Mucosa of gallbladder (tissue), 1 donor: ENCODE data around the gene TTC28. TPM values are rescaled to one million over a fixed set of nuclear protein-coding genes. Genes with fewer than 3 reads are reported as not detected.

ENCODE experiments used
- DNase-seq: peaks from one replicate; pipeline ENCODE4 v3.0.0-alpha.2; 2020; ENCODE audit warnings: low spot score
- total RNA-seq: library from RNA; stranded (reverse); gene quantifications from one replicate; pipeline ENCODE4 v1.2.1, GENCODE V29; 2021
- donor health status: DM: no; HTN: no; CAD: no.

Gene TTC28
- total RNA-seq, 1 donor from 2014 or later = 32.7 TPM

DNA sequence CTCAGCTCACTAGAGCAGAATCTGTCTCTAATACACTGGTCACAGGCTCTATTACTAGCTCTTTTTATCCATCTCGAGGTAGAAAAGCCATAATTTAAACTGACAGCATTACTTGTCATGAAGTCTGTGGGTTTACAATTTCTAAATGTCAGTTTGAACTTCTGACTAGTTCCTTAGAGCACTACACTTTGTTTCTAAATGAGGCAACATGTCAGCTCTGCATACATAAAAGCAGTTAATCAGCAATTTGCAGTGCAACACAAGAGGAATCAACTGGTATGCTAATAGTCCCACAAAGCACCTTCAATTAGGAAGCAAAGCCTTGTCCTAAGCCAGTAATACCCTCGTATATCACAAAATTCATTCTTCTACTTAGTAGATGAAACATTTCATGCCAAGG is 321.3 kb downstream of the TTC28 start:
- DNase-seq = no peak

DNA sequence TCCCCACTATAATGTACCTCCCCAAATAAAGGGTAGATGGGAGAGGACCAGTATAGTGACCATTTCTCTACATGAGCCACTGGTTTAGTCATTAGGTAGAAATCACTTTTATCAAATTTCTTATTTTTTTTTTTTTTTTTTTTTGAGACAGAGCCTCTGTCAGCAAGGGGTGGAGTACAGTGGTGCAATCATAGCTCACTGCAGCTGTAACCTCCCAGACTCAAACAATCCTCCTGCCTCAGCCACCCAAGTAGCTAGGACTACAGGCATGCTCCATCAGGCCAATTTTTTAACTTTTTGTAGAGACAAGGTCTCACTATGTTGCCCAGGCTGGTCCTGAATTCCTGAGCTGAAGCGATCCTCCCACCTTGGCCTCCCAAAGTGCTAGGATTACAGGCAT is 322.4 kb downstream of the TTC28 start:
- DNase-seq = no peak

DNA sequence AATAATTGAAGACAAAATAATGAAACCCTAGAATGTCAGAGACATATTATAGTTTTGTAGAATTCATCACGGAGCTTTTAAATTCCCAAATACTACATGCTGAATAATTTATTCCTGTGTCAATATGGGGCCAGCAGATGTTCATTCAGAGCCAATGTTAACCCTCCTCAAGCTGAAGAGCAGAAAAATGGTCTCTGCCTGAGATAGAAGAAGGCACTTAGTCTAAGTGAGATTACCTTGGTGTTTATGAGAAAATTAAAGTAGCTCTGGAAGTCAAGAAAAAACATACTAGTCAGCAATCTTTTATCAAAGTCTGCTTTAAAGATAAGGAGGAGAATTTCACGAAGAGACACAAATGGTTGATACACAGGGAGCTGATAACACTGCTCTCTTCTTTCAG is 328.2 kb downstream of the TTC28 start:
- no peak for DNase-seq

DNA sequence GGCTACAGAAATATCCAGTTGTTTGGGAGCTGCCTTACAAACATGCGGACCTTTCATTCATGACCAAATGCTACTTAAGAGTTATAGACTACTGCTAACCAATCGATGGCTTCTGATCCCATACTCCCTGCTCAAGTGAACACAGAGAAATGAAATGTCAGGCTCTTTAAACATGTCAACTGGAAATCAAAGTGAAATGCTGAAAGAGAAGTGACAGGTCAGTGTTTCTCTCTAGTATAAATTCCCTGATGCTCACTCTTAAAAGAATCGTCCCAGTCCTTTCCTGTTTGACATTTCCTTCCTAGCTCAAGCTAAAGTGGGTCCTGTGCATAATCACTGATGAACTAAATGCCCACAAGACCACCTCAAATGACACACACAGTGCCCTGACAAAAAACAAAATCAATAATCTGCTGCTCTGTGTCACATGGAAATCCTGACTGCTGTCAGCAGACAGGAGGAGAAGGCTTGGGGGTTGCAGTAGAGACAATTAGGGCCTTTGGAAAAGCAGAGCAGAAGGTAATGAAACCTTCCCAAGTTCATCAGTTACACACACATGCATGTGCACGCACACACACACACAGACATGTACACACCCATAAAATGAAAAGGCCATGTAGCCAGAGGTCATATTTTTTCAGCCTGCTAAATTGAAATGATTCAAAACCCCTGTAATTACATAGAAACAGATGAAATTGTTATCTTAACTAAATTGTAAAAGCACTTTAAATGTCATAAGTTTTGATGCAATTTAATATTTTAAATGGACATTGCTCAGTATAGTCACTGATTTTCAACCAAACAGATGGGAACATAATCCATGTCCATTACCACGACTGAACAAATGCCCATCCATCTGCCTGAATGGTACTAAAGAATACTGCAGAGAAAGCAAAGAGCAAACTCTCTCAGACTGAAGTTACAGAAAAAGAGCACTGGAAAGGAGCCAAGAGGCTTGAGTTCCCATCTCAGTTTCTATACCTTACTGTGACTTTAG is 330.7 kb downstream of the TTC28 start:
- no peak for DNase-seq

GRCh38 chr22:28346308-28346707 is 333.3 kb downstream of the TTC28 start:
- no peak for DNase-seq

- DNase-seq = no peak
These were observed 334.5 kb downstream of the TTC28 start for GRCh38 chr22:28344918-28345703.

- DNase-seq = no peak
These were observed 338.6 kb downstream of the TTC28 start for GRCh38 chr22:28341001-28341400.

- DNase-seq = no peak
These were observed 346.6 kb downstream of the TTC28 start for GRCh38 chr22:28333088-28333487.

DNA sequence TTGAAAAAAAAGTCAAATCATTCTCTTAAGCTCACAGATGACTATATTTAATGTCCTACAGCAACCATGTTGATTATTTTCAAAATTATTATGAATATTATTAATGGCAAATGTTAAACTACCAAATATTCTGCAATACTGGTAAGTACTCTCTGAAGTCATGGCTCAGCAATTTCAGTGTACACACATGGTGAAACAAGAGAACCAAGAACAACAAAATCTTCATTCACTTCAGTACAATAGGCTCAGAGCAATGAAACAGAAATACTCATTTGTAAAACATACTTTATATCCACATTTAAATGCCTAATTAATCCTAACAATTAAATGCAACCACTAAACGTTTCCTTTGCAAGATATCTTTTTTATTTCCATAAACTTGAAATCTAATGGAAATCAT is 347.2 kb downstream of the TTC28 start:
- DNase-seq = no peak

GRCh38 chr22:28331695-28332094 is 347.9 kb downstream of the TTC28 start:
- no peak for DNase-seq

DNA sequence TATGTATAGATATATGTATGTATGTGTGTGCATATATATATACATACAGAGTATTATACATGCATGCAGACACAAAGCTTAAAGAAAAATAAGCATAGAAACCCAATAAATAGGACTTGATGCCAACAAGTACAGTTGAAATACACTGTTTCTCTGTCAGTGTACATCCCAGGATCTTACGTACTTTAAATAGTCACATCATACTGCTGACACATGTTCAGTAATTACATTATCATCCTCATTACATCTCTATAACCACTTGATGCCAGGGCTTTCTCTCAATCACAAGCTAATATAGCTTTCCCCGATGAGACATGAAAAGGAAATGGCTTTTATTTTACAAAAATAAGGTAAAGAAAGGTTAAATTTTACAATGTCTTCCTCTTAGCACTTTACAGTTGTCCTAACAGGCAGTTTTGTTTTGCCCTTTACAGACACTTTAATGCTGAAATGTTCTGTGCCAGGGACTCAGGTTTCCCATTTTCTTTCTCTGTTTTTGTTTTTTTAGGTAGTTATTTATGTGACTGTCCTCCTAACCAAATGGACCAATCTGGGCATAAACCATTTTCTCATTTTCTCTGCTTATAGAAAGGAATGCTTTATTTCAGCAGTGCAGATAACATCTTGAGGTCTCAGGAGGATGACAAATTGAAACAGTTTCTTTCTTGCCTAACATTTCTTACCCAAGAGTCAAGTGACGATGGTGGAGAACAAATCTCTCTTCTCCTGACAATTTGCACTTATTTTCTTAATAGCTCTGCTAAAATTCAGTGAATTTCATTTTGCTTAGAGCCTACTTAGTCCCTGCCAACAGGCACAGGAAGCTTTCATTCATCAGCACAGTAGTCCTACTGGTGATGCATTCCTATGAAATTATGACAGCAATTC is 350.2 kb downstream of the TTC28 start:
- DNase-seq = no peak

DNA sequence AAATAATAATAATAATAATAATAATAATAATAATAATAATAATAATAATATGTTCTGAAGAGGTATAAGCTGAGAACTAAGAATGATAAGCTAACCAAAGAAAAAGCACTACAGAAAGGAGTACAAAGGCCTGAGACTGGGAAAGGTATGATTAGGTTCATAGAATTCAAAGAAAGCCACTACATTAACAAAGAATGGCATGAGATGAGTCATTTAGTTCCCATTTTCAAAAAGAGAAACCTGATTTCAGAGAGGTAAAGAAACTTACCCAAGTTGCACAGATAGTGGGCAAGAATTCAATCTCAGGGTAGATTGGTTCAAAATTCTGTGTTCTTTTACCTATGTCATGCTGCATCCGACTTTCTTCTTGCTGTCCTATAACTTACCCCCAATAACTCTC is 350.9 kb downstream of the TTC28 start:
- DNase-seq = no peak

DNA sequence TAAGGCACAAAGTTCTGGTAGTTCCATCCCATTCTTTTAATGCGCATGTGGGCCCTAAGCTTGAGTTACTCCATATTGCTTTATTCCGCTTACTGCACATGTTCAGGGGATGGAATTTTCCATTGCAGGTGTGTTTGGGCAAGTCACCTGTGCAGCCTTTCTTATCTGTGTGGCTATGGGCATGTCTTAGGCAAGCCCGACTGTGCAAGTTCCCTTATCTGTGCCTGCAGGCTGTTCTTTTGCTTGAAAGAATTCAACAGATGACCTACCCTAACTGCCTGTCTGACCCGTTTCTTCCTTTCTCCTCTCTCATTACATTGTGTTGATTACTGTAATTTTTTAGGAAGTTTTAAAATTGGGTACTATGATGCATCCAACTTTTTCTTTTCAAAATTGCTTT is 363.6 kb downstream of the TTC28 start:
- no peak for DNase-seq

DNA sequence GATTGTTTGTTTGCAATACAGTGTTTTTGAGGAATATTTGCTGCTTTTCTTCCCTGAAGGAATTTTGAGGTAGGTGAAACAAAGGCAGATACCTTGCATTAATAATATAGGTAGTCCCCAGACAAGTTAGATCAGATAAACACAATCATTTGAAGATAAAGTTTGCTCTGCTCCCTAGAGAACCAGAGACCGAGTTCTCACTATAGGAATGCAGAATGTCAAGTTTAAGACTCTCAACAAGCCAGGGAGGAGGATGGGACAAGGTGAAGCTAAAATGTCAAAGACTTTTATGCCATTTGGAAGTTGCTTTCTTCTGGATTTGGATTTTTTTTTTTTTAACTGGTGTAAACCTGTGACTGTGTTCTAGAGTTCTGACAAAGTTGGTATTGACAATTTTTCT is 364.7 kb downstream of the TTC28 start:
- DNase-seq = no peak

GRCh38 chr22:28310299-28310698 is 369.3 kb downstream of the TTC28 start:
- DNase-seq = no peak

DNA sequence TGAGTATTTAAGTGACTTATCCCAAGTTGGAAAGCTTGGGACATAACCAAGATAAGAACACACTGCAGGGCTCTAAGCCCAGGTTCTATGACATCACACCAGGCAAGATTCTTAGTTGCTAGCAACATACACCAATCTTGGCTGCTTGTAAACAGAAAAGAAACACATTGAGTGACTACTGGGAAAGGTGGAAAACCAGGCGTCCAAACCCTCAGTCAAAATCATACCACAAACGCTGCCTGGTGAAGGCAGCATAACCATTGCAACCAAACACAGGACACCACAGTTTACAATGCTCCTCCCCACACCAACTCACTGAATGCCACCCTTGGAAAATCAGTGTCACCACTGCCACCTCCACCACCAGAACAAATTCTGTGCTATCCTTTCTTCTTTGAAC is 379.9 kb downstream of the TTC28 start:
- peak; percentile 24 for DNase-seq

DNA sequence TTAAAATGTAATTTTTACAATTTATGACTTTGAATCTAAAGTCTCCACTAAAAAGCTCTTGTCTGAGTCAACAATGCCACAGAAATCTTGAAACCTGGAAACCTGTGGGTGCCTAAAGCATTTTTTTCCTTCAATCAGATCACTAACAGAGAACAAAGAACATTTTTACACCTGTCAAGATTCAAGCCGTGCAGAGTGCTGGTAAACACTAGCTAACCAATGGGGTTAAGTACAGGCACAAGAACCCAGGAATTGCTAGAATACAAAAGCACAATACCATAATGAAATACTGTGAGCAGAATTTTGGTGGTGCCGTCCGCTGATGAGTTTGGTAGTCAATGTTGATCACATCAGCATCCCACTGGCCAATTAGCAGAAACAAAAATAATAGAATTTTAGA is 380.3 kb downstream of the TTC28 start:
- DNase-seq = no peak

GRCh38 chr22:28297504-28297903 is 382.1 kb downstream of the TTC28 start:
- no peak for DNase-seq

DNA sequence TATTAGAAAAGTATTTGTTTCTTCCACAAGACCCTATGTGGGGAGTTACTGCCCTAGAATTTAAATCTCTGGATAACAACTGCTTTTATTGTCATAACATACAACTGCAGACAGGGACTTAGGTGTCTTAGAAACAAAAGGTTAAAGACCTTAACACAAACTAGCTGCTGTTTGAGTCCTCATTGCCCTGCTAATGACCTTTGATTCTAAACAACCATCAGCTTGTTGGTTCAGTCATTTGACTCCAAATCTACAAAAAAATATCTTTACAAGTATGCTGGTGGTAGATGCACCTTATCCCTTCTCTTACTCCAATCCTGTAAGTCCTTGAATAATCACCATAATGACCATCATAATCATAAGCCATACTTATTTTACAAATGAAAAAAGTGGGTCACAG is 383.2 kb downstream of the TTC28 start:
- no peak for DNase-seq

DNA sequence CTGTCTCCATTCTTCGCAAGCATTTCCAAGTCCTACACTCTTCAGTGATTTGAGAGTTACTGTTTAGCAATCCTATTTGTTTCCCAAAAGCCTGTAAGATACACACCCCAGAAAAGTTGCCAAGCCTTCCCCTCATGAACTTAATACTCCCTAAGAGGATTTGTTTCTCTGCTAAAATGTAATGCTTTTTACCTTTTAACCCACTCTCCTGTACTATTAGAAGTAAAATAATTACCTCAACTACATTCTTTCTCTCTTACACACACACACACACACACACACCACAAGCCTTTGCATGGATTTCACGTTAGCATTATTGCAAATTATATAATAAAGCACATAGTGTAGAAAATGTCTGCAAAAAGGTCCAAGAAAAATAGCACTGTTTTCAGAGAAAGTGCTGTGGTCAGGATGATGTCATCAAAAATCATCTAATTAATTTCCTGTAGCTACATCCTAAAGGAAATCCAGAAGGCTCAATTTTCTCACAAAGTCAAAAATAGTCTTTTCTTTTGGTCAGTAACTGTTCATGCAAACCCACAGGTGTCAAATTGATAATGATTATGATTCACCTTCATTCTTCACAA is 396.5 kb downstream of the TTC28 start:
- DNase-seq = no peak

- DNase-seq = no peak
These were observed 397.1 kb downstream of the TTC28 start for GRCh38 chr22:28282405-28283067.
